ENCODE data around the gene SMARCA5. TPM values are rescaled to one million over a fixed set of nuclear protein-coding genes. Genes with fewer than 3 reads are reported as not detected.
A peak's percentile ranks its signal among the peaks of the same experiment; 100 is the strongest.

SMARCA5 gene
- total RNA-seq (2014; rRNA removed; shearing (Covaris generic)) = 37.5 and 38.9 TPM in 2 replicates
- polyA plus RNA-seq (2015; cell fraction: cytosol; rRNA removed) = 24.9 and 31.6 TPM in 2 replicates
- polyA plus RNA-seq (2015; cell fraction: nucleus; rRNA removed) = 17.2 and 18.0 TPM in 2 replicates

GRCh38 chr4:143513314-143514168, at the start of gene SMARCA5:
Gene SMARCA5 (plus strand): TSS chr4:143513702. CDS start chr4:143513925, 223 bp downstream.
- peak; percentile 97 for DNase-seq (ENCODE audit: low read depth, low spot score)
- in situ Hi-C loops (cut with HindIII; ENCODE audit: low pct_unique_long_range_greater_than_20kb, low sequenced_read_pairs) = no loop called here

- in situ Hi-C loops (cut with HindIII; ENCODE audit: low pct_unique_long_range_greater_than_20kb, low sequenced_read_pairs) = no loop called here
- no peak for DNase-seq (ENCODE audit: low read depth, low spot score)
Measured at GRCh38 chr4:143473334-143474126, 40.0 kb upstream of the SMARCA5 start.

GRCh38 chr4:143477487-143477886, 36.0 kb upstream of the SMARCA5 start:
- in situ Hi-C loops (cut with HindIII; ENCODE audit: low pct_unique_long_range_greater_than_20kb, low sequenced_read_pairs) = no loop called here
- no peak for DNase-seq (ENCODE audit: low read depth, low spot score)

GRCh38 chr4:143481361-143481760, 32.1 kb upstream of the SMARCA5 start:
- DNase-seq (ENCODE audit: low read depth, low spot score) = no peak
- in situ Hi-C loops (cut with HindIII; ENCODE audit: low pct_unique_long_range_greater_than_20kb, low sequenced_read_pairs) = no loop called here

- DNase-seq (ENCODE audit: low read depth, low spot score) = peak; percentile 68
- in situ Hi-C loops (cut with HindIII; ENCODE audit: low pct_unique_long_range_greater_than_20kb, low sequenced_read_pairs) = no loop called here
Measured at GRCh38 chr4:143482840-143483239, 30.7 kb upstream of the SMARCA5 start.

GRCh38 chr4:143486314-143486713, 27.2 kb upstream of the SMARCA5 start:
- in situ Hi-C loops (cut with HindIII; ENCODE audit: low pct_unique_long_range_greater_than_20kb, low sequenced_read_pairs) = no loop called here
- no peak for DNase-seq (ENCODE audit: low read depth, low spot score)

- in situ Hi-C loops (cut with HindIII; ENCODE audit: low pct_unique_long_range_greater_than_20kb, low sequenced_read_pairs) = no loop called here
Measured at GRCh38 chr4:143488687-143489086, 24.8 kb upstream of the SMARCA5 start.

GRCh38 chr4:143489106-143489505, 24.4 kb upstream of the SMARCA5 start:
- in situ Hi-C loops (cut with HindIII; ENCODE audit: low pct_unique_long_range_greater_than_20kb, low sequenced_read_pairs) = no loop called here

More at GRCh38 chr4:143488687-143489086, 24.8 kb upstream of the SMARCA5 start:
- DNase-seq (ENCODE audit: low read depth, low spot score) = no peak

GRCh38 chr4:143498021-143498420, 15.5 kb upstream of the SMARCA5 start:
- in situ Hi-C loops (cut with HindIII; ENCODE audit: low pct_unique_long_range_greater_than_20kb, low sequenced_read_pairs) = no loop called here
- DNase-seq (ENCODE audit: low read depth, low spot score) = no peak

More at GRCh38 chr4:143489106-143489505, 24.4 kb upstream of the SMARCA5 start:
- DNase-seq (ENCODE audit: low read depth, low spot score) = no peak

- no peak for DNase-seq (ENCODE audit: low read depth, low spot score)
- in situ Hi-C loops (cut with HindIII; ENCODE audit: low pct_unique_long_range_greater_than_20kb, low sequenced_read_pairs) = no loop called here
Measured at GRCh38 chr4:143502231-143502630, 11.3 kb upstream of the SMARCA5 start.

GRCh38 chr4:143506031-143506430, 7.5 kb upstream of the SMARCA5 start:
- in situ Hi-C loops (cut with HindIII; ENCODE audit: low pct_unique_long_range_greater_than_20kb, low sequenced_read_pairs) = no loop called here
- no peak for DNase-seq (ENCODE audit: low read depth, low spot score)

GRCh38 chr4:143511906-143512305, 1.6 kb upstream of the SMARCA5 start:
- in situ Hi-C loops (cut with HindIII; ENCODE audit: low pct_unique_long_range_greater_than_20kb, low sequenced_read_pairs) = no loop called here
- DNase-seq (ENCODE audit: low read depth, low spot score) = no peak

- in situ Hi-C loops (cut with HindIII; ENCODE audit: low pct_unique_long_range_greater_than_20kb, low sequenced_read_pairs) = no loop called here
- DNase-seq (ENCODE audit: low read depth, low spot score) = no peak
Measured at GRCh38 chr4:143512978-143513313, 556 bp upstream of the SMARCA5 start.

- in situ Hi-C loops (cut with HindIII; ENCODE audit: low pct_unique_long_range_greater_than_20kb, low sequenced_read_pairs) = no loop called here
- DNase-seq (ENCODE audit: low read depth, low spot score) = no peak
Measured at GRCh38 chr4:143514169-143514495, 630 bp downstream of the SMARCA5 start.

GRCh38 chr4:143514497-143514896, 995 bp downstream of the SMARCA5 start:
- peak; percentile 30 for DNase-seq (ENCODE audit: low read depth, low spot score)
- in situ Hi-C loops (cut with HindIII; ENCODE audit: low pct_unique_long_range_greater_than_20kb, low sequenced_read_pairs) = no loop called here

- DNase-seq (ENCODE audit: low read depth, low spot score) = no peak
- in situ Hi-C loops (cut with HindIII; ENCODE audit: low pct_unique_long_range_greater_than_20kb, low sequenced_read_pairs) = no loop called here
Measured at GRCh38 chr4:143514901-143515300, 1.4 kb downstream of the SMARCA5 start.

- no peak for DNase-seq (ENCODE audit: low read depth, low spot score)
- in situ Hi-C loops (cut with HindIII; ENCODE audit: low pct_unique_long_range_greater_than_20kb, low sequenced_read_pairs) = no loop called here
Measured at GRCh38 chr4:143515905-143516304, 2.4 kb downstream of the SMARCA5 start.

GRCh38 chr4:143517764-143518163, 4.3 kb downstream of the SMARCA5 start:
- in situ Hi-C loops (cut with HindIII; ENCODE audit: low pct_unique_long_range_greater_than_20kb, low sequenced_read_pairs) = no loop called here
- no peak for DNase-seq (ENCODE audit: low read depth, low spot score)

GRCh38 chr4:143524211-143524610, 10.7 kb downstream of the SMARCA5 start:
- in situ Hi-C loops (cut with HindIII; ENCODE audit: low pct_unique_long_range_greater_than_20kb, low sequenced_read_pairs) = no loop called here
- DNase-seq (ENCODE audit: low read depth, low spot score) = no peak
